T follicular helper cell (primary cell): Measurements from ENCODE around the gene XIRP2.

Source experiments
- DNase-seq: peaks from one replicate; pipeline ENCODE4 v3.0.0-alpha.2; 2020; ENCODE audit warnings: low read depth
- total RNA-seq, 2 experiments: gene quantifications; one replicate each; lab custom pipeline; 2026; lab: John Stamatoyannopoulos, UW

Gene XIRP2
- total RNA-seq, result 0 reads per million in 2 experiments

GRCh38 chr2:166888180-166888579 lies at the start of gene XIRP2:
TSS of gene XIRP2 (plus strand) at chr2:166888480. CDS start at chr2:166903483, 15,003 bp downstream.
- DNase-seq, result no peak

- no peak for DNase-seq
Observed at GRCh38 chr2:166841152-166841551, 47.1 kb upstream of the XIRP2 start.

GRCh38 chr2:166841679-166842078 lies 46.6 kb upstream of the XIRP2 start:
- DNase-seq, result no peak

GRCh38 chr2:166844111-166844510 lies 44.2 kb upstream of the XIRP2 start:
- no peak for DNase-seq

GRCh38 chr2:166862468-166863132 lies 25.7 kb upstream of the XIRP2 start:
- no peak for DNase-seq

- DNase-seq, result no peak
Observed at GRCh38 chr2:166867874-166868514, 20.3 kb upstream of the XIRP2 start.

- DNase-seq, result no peak
Observed at GRCh38 chr2:166870346-166870745, 17.9 kb upstream of the XIRP2 start.

GRCh38 chr2:166881177-166881576 lies 7.1 kb upstream of the XIRP2 start:
- DNase-seq, result no peak

GRCh38 chr2:166882851-166883250 lies 5.4 kb upstream of the XIRP2 start:
- no peak for DNase-seq

- no peak for DNase-seq
Observed at GRCh38 chr2:166891727-166892126, 3.4 kb downstream of the XIRP2 start.

- no peak for DNase-seq
Observed at GRCh38 chr2:166892397-166892796, 4.1 kb downstream of the XIRP2 start.

- DNase-seq, result no peak
Observed at GRCh38 chr2:166895243-166895642, 7.0 kb downstream of the XIRP2 start.

GRCh38 chr2:166897666-166898065 lies 9.4 kb downstream of the XIRP2 start:
- DNase-seq, result no peak

GRCh38 chr2:166899676-166900075 lies 11.4 kb downstream of the XIRP2 start:
- no peak for DNase-seq

- DNase-seq, result no peak
Observed at GRCh38 chr2:166900700-166901099, 12.4 kb downstream of the XIRP2 start.

- no peak for DNase-seq
Observed at GRCh38 chr2:166901336-166901735, 13.1 kb downstream of the XIRP2 start.

- DNase-seq, result no peak
Observed at GRCh38 chr2:166916987-166917386, 28.7 kb downstream of the XIRP2 start.

GRCh38 chr2:166917415-166917814 lies 29.1 kb downstream of the XIRP2 start:
- no peak for DNase-seq

GRCh38 chr2:166921261-166921896 lies 33.1 kb downstream of the XIRP2 start:
- DNase-seq, result no peak

GRCh38 chr2:166924967-166925366 lies 36.7 kb downstream of the XIRP2 start:
- DNase-seq, result no peak

GRCh38 chr2:166926657-166927056 lies 38.4 kb downstream of the XIRP2 start:
- no peak for DNase-seq

GRCh38 chr2:166932032-166932431 lies 43.8 kb downstream of the XIRP2 start:
- DNase-seq, result no peak

GRCh38 chr2:166934817-166935216 lies 46.5 kb downstream of the XIRP2 start:
- DNase-seq, result no peak
